Measurements from ENCODE around the gene GATA6.
A peak's percentile ranks its signal among the peaks of the same experiment; 100 is the strongest.

The GATA6 gene

DNA sequence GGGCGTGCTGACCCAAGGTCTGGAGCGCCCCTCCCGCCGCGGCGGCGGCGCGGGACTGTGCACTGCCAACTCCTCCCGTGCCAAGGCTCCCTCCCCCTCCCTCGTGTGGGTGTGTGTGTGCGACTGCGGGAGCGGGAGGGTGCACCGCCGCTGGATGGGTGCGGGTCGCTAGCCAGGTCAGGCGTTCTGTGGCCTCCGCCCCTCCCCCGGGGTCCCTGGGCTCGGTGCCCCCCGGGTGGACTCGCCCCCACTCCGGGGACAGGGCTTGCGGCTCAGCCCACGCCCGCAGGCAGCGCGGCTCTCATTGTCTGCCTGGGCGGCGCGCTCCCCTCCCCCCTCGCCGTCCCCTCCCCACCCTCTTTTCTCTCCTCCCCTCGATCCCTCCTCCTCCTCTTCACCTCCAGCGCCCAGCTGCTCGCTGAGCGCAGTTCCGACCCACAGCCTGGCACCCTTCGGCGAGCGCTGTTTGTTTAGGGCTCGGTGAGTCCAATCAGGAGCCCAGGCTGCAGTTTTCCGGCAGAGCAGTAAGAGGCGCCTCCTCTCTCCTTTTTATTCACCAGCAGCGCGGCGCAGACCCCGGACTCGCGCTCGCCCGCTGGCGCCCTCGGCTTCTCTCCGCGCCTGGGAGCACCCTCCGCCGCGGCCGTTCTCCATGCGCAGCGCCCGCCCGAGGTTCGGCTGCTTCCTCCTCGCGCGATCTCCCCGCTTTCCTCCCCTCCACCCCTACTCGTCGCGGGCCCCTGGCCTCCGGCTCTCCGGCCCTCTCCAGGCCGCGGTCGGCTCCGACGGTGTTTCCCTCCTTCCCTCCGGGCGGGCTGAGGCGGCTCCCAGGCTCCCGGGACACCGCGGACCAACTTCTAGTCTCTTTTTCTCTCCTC is at the start of gene GATA6:
Gene GATA6, plus strand, starts transcription at position 579 of the 878 bp plus-strand sequence. CDS start 1,556 bp downstream, outside the sequence.
- peak in 1 of 2 donors; percentile 19 for DNase-seq (ENCODE audit: low read depth in 2 of 2)

DNA sequence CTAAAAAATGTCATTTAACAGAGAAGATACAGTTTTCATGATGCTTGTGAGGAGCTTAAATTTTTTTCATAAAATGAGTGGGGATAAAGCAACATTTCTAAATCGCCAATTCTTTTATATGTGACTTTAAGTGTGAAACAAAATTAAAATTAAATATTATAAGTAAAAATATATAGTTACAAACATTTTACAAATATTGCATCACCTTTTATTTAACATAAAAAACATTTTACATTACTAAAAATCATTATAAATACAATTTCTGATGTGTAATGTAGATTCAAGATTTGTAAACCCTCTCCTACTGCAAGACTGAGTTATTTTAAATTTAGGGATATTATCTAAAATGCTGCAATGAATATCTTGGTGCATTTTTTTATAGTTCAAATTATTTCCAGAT is 44.4 kb upstream of the GATA6 start:
- DNase-seq (ENCODE audit: low read depth in 2 of 2): no peak

DNA sequence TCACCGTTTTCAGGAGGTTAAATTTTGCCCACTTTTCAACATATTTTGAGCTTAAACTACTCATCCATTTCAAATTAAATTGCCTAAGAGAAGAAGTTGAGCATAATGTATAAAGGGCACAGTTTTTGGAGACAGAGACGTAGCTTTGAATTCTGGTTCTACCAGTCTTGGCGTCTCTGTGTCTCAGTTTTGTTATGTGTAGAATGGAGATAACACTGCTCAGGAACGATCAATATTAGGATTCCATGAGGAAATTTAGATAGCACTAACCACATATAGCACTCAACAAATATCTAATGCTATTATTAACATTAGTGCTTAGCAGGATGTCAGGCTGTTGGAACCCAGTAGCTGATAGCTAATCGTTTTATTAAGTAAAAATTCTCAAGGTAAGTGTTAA is 40.4 kb upstream of the GATA6 start:
- no peak for DNase-seq (ENCODE audit: low read depth in 2 of 2)

DNA sequence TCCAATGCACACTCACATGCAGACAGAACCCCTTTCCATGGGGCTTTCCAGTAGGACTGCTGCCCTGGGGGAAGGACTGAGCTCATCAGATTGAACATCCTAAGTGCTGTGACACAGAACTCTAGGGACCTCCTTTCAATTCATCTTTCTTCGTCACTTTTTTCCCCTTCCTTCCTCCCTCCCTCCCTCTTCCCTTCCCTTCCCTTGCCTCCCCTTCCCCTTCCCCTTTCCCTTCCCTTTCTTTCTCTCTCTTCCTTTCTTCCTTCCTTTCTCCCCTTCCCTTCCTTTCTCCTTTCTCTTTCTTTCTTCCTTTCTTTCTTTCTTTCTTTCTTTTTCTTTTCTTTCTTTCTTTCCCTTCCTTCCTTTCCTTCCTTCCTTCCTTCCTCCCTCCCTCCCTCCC is 39.6 kb upstream of the GATA6 start:
- DNase-seq (ENCODE audit: low read depth in 2 of 2): no peak

DNA sequence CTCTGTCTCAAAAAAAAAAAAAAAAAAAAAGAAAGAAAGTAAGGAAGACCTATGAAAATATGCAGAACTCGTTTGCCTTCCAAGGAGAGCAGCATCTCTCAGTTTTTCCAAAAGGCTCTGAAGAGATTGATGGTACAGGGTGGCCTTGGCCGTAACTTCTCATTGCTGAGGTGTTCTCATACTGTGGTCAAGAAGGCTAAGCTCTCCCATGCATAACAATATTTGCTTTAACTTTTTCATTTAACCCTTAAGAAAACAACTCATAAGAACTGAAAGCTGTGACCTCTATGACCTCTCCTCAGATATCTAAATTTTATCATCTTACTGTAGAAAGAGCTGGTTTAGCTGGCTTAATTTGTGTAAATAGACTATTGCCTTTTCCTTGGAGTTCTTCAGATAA is 37.1 kb upstream of the GATA6 start:
- DNase-seq (ENCODE audit: low read depth in 2 of 2): no peak

DNA sequence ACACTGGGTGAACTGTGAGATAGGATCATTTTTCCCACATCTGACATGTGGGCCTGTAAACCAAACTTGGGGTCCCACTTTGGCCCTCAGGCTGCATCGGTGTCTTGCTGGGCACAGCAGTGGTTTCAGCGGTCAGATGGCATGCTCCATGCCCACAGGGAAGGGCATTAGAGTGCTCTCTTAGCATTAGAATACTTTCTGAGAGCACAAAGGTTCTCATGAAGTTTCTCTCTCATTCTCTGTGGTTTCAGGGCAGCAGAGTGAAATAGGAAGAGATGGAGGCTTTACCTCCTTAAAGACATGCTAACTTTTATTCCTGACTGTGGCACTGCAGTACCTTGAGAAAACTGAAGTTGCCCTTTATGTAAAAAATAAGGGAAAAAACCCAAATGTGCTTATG is 36.6 kb upstream of the GATA6 start:
- no peak for DNase-seq (ENCODE audit: low read depth in 2 of 2)

DNA sequence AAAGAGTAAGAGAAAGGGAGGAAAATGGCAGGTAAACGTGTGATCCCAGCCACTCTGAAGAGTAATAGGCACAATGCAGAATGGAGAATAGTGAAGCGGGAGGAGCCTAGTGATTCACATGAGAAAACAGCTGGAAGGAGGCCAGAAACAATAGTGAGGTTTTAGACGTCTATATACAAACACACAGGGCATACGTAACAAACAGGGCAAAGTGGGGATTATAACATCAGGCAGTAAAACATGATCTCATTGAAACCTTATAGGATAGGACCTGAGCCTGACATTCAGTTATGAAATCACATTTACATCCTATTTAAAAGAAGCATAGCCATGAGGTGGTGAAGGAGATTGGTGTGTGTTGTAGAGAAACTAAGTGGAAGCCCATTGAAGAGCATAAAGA is 33.0 kb upstream of the GATA6 start:
- DNase-seq (ENCODE audit: low read depth in 2 of 2): no peak

DNA sequence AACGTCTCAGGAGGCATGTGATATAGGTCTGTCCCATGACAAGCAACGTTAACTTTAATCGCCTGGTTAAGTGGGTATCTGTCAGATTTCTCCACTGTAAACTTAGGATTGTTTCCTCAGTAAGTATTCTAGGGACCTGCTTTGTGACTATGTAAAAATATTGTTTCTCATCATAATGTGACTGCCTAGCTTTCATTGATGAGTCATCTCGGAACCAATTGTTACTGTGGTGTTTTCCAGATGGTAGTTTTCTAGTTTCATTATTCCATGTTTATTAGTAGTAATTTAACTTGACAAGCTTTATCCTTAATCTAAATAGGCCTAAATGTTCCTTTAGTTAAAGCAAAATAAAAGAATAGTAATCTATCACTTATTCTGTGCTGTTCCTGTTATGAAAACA is 28.2 kb upstream of the GATA6 start:
- no peak for DNase-seq (ENCODE audit: low read depth in 2 of 2)

DNA sequence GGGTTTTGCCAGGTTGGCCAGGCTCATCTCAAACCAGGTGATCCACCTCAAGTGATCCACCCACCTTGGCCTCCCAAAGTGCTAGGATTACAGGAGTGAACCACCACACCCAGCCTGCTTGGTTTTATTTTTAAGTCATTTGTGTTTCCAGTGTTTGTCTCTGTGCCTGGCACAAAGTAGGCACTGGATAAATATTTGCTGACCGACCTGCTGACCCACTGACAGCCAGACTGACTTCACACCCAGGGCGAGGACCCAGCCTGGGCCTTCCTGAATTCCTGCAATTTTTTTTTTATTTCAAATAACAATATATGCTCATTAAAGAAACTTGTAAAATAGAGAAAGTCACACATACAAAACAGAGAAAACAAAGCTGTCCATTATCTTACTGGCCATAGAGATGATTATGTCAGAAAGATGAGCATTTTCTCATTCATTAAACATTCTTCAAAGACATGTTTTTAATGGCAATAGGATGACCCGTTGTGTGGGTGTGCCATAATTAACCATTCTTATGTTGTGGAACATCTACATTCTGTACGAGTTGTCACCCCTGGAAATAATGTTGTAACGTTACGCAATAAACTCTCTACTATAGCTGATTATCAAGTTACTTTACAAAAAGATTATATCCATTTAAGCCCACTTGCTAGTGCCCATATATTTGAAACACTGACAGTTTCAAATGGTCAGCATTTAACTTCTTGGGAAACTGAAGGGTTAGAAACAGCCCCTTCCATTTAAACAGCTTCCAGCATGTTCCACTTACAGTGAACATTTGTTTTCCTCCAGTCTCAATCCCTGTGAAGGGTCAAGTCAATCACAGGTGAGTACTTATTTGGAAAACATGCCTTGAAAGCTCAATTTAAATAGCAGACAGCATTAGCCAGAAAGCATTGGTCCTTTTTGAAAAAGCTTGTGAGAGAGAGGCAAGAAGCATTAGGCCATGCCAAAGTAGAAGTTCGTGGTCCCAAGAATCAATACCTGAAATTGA is 25.7 kb upstream of the GATA6 start:
- DNase-seq (ENCODE audit: low read depth in 2 of 2): no peak

DNA sequence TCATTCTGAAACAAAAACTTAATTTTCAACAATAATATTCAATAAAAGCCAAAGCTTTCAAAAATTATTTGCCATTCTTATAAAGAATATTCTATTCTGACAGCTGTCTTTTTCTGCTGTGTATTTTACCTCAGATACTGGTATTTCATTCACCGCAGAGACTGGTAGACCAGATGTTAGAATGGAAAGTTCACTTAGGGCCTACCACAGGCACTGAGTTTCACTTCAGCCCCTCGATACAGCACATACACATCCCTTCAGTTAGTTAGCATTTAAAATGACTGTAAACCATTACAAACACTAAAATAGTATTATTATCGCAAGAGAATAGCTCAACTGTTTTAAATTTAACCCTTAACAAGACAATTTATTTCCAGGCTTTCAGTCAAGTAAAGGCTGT is 24.2 kb upstream of the GATA6 start:
- no peak for DNase-seq (ENCODE audit: low read depth in 2 of 2)

DNA sequence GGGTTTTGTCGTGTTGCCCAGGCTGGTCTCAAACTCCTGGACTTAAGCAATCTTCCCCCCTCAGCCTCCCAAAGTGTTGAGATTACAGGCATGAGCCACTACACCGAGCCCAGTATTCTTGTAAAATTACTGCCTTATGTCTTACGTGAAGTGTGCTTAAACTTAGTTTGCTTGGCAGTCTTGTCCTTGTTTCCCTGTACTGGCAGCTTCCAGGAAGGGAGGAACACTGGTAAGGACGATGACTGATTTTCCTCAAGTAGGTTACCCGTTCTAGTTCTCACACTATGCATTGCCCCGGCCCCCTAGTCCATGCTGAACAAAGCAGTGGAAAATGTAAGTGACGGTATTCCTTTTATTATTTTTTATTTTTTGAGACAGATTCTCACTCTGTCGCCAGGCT is 19.7 kb upstream of the GATA6 start:
- no peak for DNase-seq (ENCODE audit: low read depth in 2 of 2)

DNA sequence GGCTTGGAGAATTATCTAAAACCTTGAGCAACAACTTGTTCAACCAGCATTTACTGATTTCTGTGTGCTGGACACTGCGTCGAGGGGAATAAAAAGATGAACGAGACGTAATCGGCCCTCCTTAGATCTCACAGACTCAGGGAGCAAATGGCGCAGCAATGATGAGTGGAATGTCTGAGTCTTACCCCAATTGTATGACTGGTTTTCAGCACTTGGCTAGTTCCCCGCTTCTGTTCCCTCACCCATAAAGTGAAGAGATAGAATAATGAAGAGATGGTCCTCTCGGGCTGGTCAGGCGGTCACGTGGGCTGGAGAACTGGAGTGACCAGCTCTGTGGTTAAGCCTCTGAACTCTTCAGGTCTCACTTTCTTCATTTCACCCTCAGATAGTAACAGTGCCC is 17.3 kb upstream of the GATA6 start:
- no peak for DNase-seq (ENCODE audit: low read depth in 2 of 2)

DNA sequence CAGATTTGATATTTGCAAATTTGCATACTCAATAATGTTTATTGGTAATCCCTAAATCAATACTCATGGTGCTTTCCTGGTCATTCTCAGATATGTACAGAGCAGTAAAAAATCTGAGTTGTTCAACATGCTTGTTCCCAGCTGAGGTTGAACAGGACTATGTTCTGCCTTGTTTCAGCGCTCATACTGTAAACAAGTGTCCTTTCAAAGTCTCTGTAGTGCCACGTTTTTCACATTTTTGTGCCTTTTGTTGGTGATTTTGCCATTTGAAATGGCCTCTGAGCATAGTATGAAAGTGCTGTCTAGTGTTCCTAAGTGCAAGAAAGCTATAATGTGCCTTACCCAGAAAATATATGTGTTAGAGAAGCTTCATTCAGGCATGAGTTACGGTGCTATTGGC is 16.0 kb upstream of the GATA6 start:
- DNase-seq (ENCODE audit: low read depth in 2 of 2): no peak

DNA sequence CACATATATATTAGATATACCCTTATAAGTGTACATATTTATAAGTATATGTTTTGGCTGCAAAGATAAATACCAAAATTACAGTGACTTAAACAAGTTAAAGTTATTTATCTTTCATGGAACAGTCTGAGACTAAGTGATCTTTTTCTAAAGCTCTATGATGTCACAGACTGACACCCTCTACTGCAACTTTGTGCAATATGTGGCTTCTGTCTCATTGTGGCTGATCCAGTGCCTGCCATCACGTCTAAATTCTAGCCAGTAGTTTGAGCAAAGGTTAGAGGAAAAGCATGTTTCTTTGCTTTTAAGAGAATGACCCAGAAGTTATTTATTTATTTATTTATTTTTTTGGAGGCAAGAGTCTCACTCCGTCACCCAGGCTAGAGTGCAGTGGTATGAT is 13.8 kb upstream of the GATA6 start:
- no peak for DNase-seq (ENCODE audit: low read depth in 2 of 2)

DNA sequence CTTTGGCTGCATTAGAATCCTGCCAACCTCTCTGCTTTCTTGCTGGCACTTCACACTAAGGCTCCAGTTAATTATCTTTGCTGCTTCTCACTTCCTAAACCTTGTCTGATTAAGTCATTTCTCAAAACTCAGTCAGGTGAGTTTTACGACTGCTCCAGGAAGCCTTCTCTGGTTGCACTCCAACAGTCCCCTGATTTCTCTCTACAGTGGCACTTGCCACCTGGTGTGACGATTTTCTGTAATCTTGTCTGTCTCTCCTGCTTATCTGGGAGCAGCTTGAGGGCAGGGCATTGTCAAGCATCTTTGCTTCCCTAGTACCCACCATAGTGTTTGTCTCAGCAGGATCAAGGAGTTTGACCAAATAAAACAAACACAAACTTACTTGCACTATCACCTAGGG is 10.4 kb upstream of the GATA6 start:
- DNase-seq (ENCODE audit: low read depth in 2 of 2): no peak

DNA sequence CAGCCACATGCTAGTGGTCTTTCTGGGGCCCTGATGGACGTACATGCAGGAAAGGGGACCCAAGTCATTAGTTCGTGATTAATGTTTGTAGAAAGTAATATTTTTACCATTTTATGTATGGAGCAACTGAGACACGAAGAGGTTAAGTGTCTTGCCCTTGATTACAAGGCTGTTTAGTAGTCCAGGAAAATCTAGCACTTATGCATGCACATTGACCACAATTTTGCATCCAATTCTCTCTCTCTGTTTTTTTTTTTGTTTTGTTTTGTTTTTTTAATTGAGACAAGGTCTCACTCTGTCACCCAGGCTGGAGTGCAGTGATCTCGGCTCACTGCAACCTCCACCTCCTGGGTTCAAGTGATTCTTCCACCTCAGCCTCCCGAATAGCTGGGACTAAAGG is 8.3 kb upstream of the GATA6 start:
- DNase-seq (ENCODE audit: low read depth in 2 of 2): no peak

DNA sequence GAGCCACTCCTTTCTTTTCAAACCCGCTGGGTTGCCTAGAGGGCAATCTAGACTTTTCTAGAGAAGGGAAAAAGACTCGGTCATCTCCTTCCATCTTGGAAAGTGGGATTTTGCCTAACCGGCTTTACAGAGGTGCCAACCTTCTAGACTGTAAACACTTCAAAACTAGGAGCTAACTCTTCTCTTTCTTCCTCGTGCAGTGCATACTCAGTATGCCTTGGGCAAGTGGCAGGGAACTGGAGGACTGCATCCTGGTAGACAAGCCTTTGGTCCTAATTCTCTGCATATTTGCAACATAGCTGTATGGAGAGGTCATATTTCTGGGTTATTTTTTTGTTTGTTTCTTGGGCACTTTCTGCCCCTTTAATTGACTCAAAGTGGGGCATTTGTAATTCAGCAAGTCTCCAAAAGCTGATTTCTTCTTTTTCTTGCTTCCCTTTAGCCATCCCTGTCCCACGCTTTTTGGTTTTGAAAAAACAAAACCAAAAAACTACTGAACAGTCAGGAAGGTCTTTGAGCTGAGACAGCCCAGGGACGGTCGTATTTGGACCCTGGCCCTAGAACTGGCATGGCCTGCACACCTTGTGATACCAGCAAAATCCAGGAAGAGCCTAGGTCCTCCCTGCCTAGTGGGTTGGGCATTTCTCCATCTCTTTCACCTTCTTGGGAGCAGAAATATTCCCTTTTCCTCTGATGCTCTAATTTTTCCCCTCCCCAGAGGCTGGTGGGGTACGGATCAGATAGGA is 5.8 kb upstream of the GATA6 start:
- no peak for DNase-seq (ENCODE audit: low read depth in 2 of 2)

DNA sequence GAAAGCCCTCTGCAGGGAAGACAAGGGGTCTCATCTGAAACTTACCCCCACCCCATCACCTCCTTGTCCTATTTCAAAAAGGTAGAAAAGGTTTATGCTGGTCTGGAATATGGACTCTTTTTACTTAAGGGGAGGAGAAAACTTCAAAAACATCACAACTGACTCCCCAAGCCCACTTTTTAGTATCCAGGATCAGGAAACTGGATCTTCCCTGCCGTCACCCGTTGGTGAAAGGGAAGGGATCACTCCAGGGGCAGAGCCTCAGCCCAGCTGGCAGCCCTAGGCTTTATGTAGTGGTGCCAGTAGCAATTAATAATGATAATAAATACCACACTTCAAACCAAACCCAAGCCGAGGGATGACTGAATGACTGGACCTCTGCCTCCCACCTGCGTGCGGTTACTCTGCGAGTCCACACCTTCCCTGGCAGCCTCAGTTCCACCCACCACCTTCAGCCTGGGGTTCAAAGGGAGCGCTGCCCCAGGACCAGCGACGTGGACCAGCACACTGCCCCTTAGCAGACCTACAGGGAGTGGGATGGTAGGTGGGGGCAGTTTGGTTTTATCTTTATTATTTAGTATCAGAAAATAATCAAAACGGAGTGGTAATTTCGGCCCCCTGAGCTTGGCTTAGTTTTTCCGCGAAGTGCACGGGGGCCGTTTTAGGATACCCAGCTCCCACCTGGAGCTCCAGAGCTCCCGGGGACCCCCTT is 4.9 kb upstream of the GATA6 start:
- no peak for DNase-seq (ENCODE audit: low read depth in 2 of 2)

DNA sequence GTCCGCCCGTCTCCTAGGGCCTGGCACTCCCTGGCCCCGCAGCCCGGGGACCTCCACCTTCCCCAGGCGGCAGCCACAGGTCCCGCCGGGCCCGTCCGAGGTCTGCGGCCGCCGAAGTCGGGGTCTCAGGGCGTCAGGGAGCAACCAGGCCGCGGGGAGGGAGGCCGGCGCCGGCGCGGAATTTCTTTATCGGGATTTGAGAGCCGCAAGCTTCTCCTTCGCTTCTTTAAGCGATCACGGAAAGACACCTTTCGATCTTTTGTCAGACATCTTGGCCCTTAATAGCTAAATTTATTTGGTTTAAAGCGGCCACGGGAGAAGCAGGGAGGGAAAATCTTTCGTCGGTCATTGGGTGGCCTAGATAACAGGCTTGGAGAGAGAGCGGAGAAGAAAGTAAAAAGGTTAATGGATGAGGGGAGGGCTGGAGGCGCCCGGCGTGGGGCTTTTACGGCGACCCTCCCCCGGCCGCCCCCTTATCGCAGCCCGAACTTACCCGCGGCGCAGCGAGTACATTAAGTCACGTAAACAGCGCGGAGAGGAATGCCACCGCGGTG is 4.3 kb upstream of the GATA6 start:
- no peak for DNase-seq (ENCODE audit: low read depth in 2 of 2)

DNA sequence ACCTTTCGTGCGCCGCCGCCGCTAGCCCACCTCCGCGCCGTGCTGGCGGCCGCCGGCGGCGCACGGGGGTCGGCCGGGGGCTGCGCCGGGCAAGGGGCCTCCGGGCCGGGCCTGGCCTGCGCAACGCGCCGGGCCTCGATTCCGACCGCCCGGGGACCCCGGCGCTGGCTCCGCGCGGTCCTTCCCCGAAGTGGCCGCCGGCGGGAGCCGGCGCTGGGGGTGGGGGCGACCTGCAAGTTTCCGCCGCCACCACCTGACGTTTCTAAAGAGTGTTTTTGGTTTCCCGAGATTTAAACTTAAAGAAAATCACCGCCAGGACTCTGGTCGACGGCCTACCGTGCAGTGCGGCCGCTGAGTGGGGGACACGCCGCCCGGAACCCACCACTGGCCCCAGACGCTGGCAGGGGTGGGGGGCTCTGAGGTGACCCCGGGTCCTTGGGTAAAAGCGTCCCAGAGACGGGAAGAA is 3.8 kb upstream of the GATA6 start:
- DNase-seq (ENCODE audit: low read depth in 2 of 2): no peak

Measured in stimulated activated CD4-positive, alpha-beta T cell treated with anti-CD3 and anti-CD28 coated beads, Interleukin-15, amount 100 ng/mL, for 48 hours (primary cell).